ENCODE results near the gene CMKLR1.

CMKLR1 gene

GRCh38 chr12:108382437-108382801, 43.3 kb upstream of the CMKLR1 start:
- no peak overlapping the region for H3K9ac ChIP-seq (ENCODE audit: low read depth, low read length)
- no peaks in the 10 kb centered on the region for H3K9me3 ChIP-seq (ENCODE audit: insufficient read depth, low read length, severe bottlenecking)
- no peaks in the 10 kb centered on the region for H3K27me3 ChIP-seq (ENCODE audit: insufficient read depth, low read length, poor library complexity)
- H3K27ac ChIP-seq (ENCODE audit: low read length): no peak overlapping the region
- no peaks in the 10 kb centered on the region for H3K79me2 ChIP-seq (ENCODE audit: insufficient read depth, low read length)
- H3K4me1 ChIP-seq (ENCODE audit: insufficient read depth, low read length): no peaks in the 10 kb centered on the region
- DNase-seq: no peak
- ATAC-seq (ENCODE audit: insufficient read depth, low read depth): no peak
- H3K4me3 ChIP-seq (ENCODE audit: low read depth in 1 of 2, low read length in 2 of 2): no peak overlapping the region
- no peak overlapping the region for H2AFZ ChIP-seq (ENCODE audit: low read depth, low read length)
- H3K36me3 ChIP-seq (ENCODE audit: insufficient read depth, low read length): no peaks in the 10 kb centered on the region
- TF ChIP-seq CTCF (IDR thresholded peaks at IDR 0.05; ENCODE audit: borderline replicate concordance, extremely low read depth, low read length, poor library complexity, severe bottlenecking) (no peak), EZH2 (IDR thresholded peaks at IDR 0.05; ENCODE audit: borderline replicate concordance, low read depth, low read length, severe bottlenecking) (no peak)
- no peaks in the 10 kb centered on the region for H4K20me1 ChIP-seq (ENCODE audit: insufficient read depth, low read length)
- no peak overlapping the region for H3K4me2 ChIP-seq (ENCODE audit: insufficient read depth, low read length)

GRCh38 chr12:108381787-108382436, 42.8 kb upstream of the CMKLR1 start:
- TF ChIP-seq CTCF (IDR thresholded peaks at IDR 0.05; ENCODE audit: borderline replicate concordance, extremely low read depth, low read length, poor library complexity, severe bottlenecking): no peak
- no peak for TF ChIP-seq EZH2 (IDR thresholded peaks at IDR 0.05; ENCODE audit: borderline replicate concordance, low read depth, low read length, severe bottlenecking)
- no peak for ATAC-seq (ENCODE audit: insufficient read depth, low read depth)
- DNase-seq: peak; percentile 21
- Histone ChIP-seq H4K20me1 (ENCODE audit: insufficient read depth, low read length) (no peaks in the 10 kb centered on the region), H3K79me2 (ENCODE audit: insufficient read depth, low read length) (no peaks in the 10 kb centered on the region), H3K9me3 (ENCODE audit: insufficient read depth, low read length, severe bottlenecking) (no peaks in the 10 kb centered on the region), H3K36me3 (ENCODE audit: insufficient read depth, low read length) (no peaks in the 10 kb centered on the region), H3K27ac (ENCODE audit: low read length) (no peak overlapping the region), H2AFZ (ENCODE audit: low read depth, low read length) (no peak overlapping the region), H3K4me1 (ENCODE audit: insufficient read depth, low read length) (no peaks in the 10 kb centered on the region), H3K9ac (ENCODE audit: low read depth, low read length) (no peak overlapping the region), H3K4me3 (ENCODE audit: low read depth in 1 of 2, low read length in 2 of 2) (no peak overlapping the region), H3K27me3 (ENCODE audit: insufficient read depth, low read length, poor library complexity) (no peaks in the 10 kb centered on the region), H3K4me2 (ENCODE audit: insufficient read depth, low read length) (no peak overlapping the region)

GRCh38 chr12:108380382-108380781, 41.3 kb upstream of the CMKLR1 start:
- Histone ChIP-seq H3K79me2 (ENCODE audit: insufficient read depth, low read length) (no peaks in the 10 kb centered on the region), H3K27me3 (ENCODE audit: insufficient read depth, low read length, poor library complexity) (no peaks in the 10 kb centered on the region), H4K20me1 (ENCODE audit: insufficient read depth, low read length) (no peaks in the 10 kb centered on the region), H3K27ac (ENCODE audit: low read length) (no peak overlapping the region), H3K9me3 (ENCODE audit: insufficient read depth, low read length, severe bottlenecking) (no peaks in the 10 kb centered on the region), H3K36me3 (ENCODE audit: insufficient read depth, low read length) (no peaks in the 10 kb centered on the region), H3K9ac (ENCODE audit: low read depth, low read length) (no peak overlapping the region), H2AFZ (ENCODE audit: low read depth, low read length) (no peak overlapping the region), H3K4me2 (ENCODE audit: insufficient read depth, low read length) (no peak overlapping the region), H3K4me1 (ENCODE audit: insufficient read depth, low read length) (no peaks in the 10 kb centered on the region), H3K4me3 (ENCODE audit: low read depth in 1 of 2, low read length in 2 of 2) (no peak overlapping the region)
- DNase-seq: no peak
- no peak for ATAC-seq (ENCODE audit: insufficient read depth, low read depth)
- TF ChIP-seq CTCF (IDR thresholded peaks at IDR 0.05; ENCODE audit: borderline replicate concordance, extremely low read depth, low read length, poor library complexity, severe bottlenecking) (no peak), EZH2 (IDR thresholded peaks at IDR 0.05; ENCODE audit: borderline replicate concordance, low read depth, low read length, severe bottlenecking) (no peak)

Data from DND-41 (cell line).